Ovary (tissue), 3 donors: ENCODE measurements around the gene SERPINA5.
"Not testable (repeated sequence)": the region's sequence is repeated elsewhere in the genome, so short reads cannot be mapped to it uniquely, and the experiment has no call there.

ENCODE experiments used
- EP300 ChIP-seq: sonication (generic); formaldehyde crosslinking; IDR thresholded peaks from one replicate; pipeline ENCODE4 v1.6.1; 2017; ENCODE audit warnings: antibody characterized with exemption
- POLR2A ChIP-seq: fragments of 450-650 bp; IDR thresholded peaks from one replicate; pipeline ENCODE4 v1.6.1; 2017; ENCODE audit warnings: antibody characterized with exemption, mild to moderate bottlenecking, moderate library complexity
- TF ChIP-seq, protein P1 (sequence below), 3 donors: fragments of 450-650 bp in 2 of 3; fragments of 200-600 bp in 1 of 3; IDR thresholded peaks; one replicate each; pipeline versions ENCODE4 v1.5.1 to v1.8.0; 2016 to 2022; ENCODE audit warnings: antibody characterized with exemption in 3 of 3, mild to moderate bottlenecking in 1 of 3
- donor health status: DM: no; HTN: no; CAD: no.

DNA sequence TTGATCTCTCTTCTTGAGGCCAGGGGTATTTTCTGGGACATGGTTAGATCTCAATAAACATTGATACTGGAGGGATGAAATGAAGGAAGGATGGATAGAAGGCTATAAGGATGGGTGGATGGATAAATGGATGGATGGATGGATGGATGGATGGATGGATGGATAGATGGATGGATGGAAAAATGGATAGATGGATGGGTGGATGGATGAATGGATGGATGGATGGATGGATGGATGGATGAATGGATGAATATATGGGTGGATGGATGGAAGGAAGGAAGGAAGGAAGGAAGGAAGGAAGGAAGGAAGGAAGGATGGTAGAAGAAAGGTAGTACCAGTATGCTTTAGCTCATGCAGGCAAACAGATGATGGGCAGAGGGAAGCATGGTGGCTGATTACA is 3.8 kb upstream of the SERPINA5 start:
- TF ChIP-seq, protein P1, sequence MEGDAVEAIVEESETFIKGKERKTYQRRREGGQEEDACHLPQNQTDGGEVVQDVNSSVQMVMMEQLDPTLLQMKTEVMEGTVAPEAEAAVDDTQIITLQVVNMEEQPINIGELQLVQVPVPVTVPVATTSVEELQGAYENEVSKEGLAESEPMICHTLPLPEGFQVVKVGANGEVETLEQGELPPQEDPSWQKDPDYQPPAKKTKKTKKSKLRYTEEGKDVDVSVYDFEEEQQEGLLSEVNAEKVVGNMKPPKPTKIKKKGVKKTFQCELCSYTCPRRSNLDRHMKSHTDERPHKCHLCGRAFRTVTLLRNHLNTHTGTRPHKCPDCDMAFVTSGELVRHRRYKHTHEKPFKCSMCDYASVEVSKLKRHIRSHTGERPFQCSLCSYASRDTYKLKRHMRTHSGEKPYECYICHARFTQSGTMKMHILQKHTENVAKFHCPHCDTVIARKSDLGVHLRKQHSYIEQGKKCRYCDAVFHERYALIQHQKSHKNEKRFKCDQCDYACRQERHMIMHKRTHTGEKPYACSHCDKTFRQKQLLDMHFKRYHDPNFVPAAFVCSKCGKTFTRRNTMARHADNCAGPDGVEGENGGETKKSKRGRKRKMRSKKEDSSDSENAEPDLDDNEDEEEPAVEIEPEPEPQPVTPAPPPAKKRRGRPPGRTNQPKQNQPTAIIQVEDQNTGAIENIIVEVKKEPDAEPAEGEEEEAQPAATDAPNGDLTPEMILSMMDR (IDR thresholded peaks at IDR 0.05) = not testable (repeated sequence)
- TF ChIP-seq POLR2A, EP300: not testable (repeated sequence)
